ENCODE measurements around the gene MXRA8. TPM values are rescaled to one million over a fixed set of nuclear protein-coding genes. Genes with fewer than 3 reads are reported as not detected.

MXRA8 gene
- total and polyA plus RNA-seq, 9 of the 15 experiments (the other 6 are each of a cell fraction or from before 2014, with no cell fraction given): 0.66 to 11.3 (median 6.3) TPM

DNA sequence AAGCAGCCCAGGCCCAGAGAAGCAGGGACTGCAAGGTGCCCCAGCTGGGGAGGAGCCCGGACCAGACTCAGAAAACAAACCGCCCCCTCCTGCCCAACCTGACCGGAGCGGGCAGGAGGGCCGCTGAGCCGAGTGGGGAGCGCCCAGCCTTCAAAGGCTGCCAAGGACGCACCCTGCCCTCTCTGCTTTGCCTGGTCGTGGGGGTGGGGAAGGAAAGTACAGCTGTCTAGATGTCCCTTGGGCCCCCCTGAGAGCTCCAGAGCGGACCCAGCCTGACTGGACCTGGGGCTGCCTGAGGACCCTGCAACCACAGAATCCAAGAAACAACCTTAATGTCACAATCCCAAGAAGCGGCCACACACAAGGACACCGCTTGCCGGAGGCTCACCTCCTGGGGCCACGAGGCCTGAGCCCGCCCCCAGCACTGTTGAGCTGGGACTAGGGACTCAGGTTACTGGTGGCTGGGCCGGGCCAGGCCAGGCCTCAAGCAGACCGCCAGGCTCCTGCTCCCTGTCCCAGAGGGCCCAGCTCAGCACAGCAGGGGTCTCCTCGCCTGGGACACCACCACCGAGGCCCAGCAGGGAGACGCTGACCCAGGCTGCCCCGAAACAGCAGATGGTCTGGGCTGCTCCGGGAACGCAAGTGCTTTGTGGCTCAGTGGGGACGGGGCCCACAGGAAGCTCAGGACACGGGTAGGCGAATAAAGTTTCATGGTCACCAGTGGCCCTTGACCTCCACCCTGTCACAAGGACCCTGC, 10.5 kb downstream of the MXRA8 start (continued):
- TF ChIP-seq ZBTB40 (IDR thresholded peaks at IDR 0.05) (peak; percentile 71), ZBTB40 (CRISPR knock-in tag; IDR thresholded peaks at IDR 0.05) (no peak), SIN3A (IDR thresholded peaks at IDR 0.05; ENCODE audit: borderline replicate concordance in 2 of 2, control insufficient read depth in 1 of 2, low read depth in 2 of 2, low read length in 2 of 2) (peak in 1 of 2 experiments; percentile 85; a peak in 2 of 4 replicates), ZNF431 (CRISPR knock-in tag; IDR thresholded peaks at IDR 0.05) (0 out of 2 replicates have a peak, but pooled peaks have one; percentile 31), FOXA3 (CRISPR knock-in tag; conservative IDR thresholded peaks at IDR 0.05 in 1 of 2, IDR thresholded peaks at IDR 0.05 in 1 of 2) (peak in 1 of 2 experiments; percentile 72; a peak in 2 of 4 replicates)
